NCI-H128 (cell line): ENCODE results near the gene QDPR.

Experiments used
- DNase-seq: peaks from one replicate; lab custom pipeline; 2025; ENCODE audit not compliant: unreplicated experiment; lab: John Stamatoyannopoulos, UW

The QDPR gene

DNA sequence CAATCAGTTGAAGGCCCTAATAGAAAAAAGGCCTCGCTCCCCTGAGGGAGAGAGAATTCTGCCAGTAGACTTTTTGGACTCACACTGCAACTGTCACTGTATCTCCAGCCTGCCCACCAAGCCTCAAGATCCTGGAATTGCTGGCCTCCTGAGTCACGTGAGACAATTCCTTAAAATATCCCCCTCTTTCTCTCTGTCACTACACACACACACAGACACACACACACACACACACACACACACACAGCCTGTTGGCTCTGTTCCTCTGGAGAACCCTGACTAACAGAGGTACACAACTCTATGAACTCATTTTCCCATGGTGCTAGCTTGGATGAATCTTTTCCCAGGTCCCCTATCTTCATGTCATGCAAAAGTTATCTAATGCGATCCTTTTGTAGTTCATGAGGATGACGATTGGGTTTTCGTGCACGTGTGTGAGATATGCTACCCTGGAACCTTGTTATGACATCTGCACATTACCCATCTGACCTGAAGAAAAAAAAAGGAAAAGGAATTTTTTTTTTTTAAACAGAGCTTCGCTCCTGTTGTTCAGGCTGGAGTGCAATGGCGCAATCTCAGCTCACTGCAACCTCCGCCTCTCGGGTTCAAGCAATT, 16.8 kb upstream of the QDPR start:
- DNase-seq = no peak

DNA sequence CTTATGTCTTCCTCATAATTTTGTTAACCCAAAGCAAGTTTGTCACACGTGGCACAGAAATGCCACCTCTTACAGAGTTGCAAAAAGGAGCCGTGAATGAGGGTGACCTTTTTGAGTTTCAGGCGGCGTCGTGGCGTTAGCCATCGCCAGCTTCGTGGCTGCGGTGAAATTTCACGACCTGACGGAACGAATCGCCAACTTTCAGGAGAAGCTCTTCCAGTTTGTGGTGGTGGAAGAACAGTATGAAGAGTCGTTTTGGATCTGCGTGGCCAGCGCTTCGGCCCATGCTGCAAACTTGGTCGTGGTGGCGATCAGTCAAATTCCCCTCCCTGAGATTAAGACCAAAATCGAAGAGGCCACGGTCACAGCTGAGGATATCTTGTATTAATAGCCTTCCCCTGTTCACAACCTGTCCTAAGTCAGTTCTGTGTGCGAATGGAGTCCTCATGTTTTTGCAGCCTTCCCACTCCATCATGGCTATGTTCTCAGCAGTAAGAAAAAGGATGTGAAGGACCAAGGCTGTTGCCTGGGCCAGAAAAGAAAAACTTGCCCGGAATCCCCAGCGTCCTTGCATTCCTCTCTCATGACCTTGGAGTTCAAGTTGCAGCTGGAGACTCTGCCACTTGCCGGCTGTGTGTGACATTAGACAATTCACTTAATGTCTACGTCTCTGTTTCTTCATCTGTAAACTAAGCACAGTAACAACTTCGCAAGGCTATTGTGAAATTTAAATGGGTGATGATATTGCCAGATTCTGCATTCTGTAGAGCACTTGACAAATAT, 15.0 kb upstream of the QDPR start:
- no peak for DNase-seq

DNA sequence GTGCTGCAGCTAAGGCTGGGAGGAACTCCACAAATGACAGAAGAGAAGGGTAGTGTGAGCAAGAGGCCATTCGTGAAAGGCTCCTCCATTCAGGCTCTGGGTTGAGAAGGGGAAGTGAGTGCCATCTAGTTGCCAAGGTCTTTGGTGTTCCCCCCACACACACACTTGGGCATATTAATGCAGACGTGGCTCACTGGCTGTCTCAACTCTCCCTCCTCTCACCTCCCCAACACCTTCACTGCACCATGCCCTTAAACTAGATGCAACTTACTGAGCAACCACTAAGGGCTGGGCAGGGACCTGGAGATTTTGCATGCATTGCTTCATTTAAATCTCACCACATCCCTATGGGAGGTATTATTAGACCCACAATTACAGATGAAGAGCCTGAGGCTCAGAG, 11.8 kb upstream of the QDPR start:
- DNase-seq = no peak

DNA sequence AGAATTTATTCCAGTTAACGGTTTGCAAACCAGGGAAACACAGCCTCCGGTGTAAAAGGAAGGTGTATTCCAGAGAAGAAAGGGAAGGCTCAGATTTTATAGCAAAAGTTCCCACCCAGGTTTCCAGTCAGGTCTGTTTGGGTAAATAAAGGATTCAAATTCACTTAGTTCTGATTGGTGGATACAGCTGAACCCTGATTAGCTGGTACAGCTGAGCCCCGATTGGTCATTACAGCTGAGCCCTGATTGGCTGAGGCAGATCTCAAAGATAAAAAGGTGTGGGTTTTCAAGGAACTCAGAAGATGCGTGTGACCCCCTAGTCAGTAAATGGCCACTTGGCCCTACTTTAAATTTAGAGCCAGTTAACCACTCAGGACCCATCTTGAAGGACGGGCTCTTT, 9.7 kb upstream of the QDPR start:
- DNase-seq = no peak

DNA sequence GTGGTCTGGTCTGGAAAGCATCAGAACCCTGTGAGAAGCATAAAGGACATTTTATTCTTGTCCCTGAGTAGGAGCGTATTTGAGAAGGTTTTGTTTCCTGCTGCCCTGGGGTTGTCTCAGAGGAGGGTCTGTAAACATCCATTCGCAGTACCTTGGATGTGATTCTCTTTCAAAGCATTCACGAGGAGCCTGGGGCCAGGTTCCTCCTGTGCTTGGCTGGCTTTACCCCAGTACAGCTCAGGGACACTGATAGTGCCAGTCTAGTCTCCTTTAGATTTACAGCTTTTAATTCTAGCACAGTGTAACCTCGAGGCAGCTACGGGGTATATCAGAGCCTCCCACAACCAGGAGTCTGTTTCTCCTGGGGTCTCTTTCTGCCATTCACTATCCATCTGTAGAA, 5.8 kb upstream of the QDPR start:
- DNase-seq = no peak

DNA sequence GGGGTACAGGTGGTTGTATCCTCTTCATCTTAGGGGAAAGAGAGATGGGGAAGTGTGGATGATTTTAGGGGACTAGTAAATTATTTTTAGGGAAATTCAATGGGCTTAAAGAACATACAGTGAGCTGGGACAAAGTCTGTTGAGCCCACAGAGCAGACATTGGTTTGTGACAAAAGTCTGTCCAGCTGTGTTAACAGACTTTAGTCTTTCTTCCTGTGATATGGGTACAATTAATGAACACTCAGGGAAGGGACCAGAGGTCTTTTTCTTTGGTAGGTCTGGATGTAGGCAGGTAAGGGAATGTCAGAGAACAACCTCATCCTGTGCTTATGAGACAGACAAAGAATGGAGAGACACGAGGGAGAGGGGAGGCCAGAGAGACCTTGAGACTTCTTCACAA, 5.1 kb upstream of the QDPR start:
- DNase-seq = no peak

DNA sequence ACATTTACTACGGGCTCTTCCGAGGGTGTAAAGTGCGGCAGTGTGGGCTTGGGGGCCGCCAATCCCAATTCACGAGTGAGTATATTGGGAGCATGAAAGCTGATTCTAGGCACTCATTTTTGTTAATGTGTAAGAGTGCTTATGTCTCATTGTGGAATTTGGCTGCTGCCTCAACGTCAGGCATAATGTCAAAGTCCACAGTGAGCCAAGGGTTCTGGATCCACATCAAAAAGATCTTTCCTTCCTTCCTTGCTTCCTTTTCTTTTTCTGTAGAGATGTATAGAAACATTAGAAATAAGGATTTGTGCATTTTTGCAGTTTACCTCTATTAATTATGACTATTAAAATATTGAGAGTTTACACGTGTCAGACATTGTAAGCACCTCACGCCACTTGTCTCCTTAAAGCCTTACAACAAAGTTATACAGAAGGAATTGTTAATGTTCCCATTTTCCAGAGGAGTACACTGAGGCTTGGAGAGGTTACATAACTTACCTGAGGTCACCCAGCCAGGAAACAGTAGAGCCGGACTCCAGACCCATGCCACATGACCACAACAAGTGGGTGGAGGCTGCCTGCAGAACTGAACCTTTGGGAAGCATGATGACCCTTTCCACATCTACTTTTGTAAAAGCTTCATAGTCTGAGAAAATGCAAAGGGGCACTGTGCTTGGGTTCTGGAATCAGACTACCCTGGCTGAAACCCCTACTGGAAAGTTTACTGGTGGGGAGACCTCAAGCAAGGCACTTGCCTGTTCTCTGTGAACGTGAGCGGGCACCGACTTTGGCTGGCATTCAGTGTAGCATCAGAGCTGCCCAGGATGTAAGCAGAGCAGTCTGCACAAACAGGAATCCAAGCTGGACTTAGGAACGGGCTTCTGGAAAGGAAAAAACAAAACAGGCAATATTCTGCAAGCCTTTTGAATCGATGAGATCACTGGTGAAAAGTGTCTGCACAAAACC, 3.8 kb upstream of the QDPR start:
- DNase-seq = no peak

DNA sequence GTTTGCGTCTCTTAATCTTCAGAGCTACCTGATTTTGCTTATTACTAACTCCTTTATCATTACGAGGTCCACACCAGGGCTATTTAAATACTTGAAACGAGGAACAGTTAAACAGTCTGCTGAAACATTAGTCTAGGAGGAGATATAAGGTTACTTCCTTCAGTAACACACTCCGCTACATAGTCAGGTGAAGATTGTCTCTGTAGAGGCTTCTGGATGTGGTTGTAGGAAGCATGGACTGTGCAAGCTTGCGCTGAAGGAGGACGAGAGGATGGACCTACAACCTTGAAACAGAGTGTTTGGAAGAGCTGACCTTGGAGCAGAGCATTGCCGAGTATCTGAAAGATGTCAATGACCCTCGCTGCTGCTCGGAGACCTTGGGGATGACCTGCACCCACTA, 3.0 kb upstream of the QDPR start, which contains the start of gene CLRN2:
Gene CLRN2 (plus strand): TSS at position 301 of the 400 bp plus-strand sequence. CDS start 102 bp downstream, outside the sequence.
- DNase-seq = no peak

DNA sequence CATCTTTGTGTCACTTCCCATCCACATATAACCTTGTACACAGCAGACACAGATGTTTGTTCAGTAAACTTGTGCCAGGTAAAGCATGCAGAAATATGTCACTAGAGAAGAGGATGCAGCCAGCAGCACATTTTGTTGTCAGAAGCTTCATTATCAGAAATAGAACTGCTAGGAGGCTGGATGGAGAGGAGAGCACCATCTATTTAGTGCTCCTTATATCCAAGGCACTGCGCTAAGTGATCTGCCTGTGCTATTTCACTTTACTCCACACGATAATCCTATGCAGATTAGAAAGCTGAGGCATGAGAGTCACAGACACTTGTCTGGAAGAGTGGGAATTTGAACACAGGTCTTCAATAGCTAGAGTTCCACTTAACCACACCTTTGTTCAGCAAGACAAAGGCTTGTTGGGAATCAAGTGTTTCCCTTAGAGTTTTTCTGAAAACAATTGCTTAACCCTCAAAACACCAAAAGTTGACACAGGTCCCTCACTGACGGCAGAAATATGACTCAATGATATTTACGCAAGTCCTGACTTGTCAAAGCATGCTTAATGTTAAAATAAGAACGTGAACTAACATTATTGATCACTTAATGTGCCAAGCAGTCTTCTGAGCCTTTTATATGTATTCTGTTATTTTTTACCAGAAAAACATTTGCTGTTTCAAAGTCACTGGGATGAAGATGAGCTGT, 1.2 kb upstream of the QDPR start:
- DNase-seq = no peak

DNA sequence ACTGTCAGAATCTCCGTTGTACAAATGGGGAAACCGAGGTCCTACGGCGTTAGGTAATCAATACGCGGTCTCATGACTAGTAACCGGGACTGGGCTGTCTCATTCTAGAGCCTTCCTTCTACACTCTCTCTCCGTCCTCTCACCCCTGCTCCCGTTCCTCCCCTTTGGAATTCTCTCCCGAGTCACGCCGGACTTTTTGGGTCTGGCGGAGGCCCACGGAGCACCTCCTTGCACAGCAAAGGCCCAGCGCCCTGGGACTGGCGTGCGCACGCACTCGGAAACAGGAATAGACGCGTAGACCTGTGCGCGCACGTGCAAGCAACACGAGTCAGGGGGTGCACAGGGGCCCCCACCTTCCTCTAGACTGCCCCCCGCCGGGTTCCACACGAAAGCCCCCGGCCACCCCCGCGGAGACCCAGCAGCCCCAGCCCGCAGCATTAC, 361 bp downstream of the QDPR start:
- no peak for DNase-seq

DNA sequence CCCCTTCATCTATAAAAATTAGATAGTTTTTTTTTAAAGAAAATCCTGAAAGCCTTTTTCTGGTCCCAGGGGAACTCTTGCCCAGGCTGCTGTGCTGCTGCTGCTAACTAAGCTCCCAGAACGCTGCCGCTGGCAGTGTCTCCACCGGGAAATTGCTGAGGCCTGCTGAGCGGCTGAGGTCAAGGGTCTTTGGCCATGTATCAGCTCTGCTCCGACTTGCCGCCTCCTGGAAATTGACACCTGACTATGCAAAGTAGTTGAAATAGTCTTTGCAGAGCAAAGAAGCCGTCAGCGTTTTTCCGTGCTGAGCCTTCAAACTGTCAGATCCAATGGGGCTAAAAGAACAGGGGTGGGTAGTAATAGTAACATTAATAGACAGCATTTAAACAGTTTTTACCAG, 839 bp downstream of the QDPR start:
- DNase-seq = no peak

DNA sequence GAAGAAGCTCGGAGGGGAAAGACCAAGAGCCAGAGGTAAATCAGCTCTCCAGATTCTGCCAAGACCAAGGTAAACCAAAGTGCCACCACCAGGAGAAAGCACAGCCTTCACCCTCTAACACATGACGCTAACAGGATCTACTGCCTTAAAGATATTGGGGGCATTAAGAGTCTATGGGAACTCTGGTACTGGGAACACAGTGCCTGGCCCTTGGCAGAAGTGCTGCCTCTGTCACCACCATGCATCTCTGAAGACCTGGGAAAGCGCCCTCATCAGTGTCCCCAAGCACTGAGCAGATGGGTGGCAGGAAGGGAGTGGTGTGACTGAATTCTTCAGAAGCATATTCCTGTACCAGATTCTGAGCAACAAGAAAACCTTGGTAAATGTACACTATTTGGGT, 1.3 kb downstream of the QDPR start:
- no peak for DNase-seq

DNA sequence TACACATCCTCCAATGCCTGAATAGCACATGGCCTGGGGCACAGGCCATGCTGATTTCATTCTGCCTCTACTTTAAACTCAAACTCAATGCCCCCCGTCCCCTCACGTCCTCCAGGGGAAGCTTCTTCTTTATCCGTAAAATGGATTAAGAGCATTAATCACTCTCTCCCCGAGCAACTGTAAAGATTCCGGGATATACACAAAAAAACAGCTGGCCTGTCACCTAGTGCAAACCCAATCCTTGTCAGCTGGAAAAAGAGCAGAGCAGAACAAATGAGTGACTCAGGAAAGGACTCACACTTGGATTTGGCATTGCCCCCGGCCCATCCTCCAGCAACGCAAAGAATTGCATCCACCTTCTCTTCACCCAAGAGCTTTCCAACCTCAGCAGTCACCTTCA, 7.8 kb downstream of the QDPR start:
- DNase-seq = no peak

DNA sequence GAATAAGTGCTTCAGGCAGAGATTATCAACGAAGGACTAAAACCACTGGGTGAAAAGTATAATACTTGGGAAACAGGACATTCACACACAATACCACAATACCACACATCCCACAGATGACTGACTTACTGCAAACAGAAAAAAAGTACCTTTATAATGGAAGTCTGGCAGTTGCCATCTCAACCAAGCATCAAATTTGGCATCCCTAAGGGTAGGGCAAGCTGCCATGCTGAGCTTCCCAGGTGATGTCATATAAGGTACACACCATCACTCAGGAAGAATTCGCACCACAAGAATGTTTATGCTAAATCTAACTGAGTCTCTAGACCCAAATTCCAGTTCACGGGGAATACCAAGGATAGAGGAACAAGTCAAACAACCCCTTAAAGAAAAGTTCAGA, 9.1 kb downstream of the QDPR start:
- DNase-seq = no peak

DNA sequence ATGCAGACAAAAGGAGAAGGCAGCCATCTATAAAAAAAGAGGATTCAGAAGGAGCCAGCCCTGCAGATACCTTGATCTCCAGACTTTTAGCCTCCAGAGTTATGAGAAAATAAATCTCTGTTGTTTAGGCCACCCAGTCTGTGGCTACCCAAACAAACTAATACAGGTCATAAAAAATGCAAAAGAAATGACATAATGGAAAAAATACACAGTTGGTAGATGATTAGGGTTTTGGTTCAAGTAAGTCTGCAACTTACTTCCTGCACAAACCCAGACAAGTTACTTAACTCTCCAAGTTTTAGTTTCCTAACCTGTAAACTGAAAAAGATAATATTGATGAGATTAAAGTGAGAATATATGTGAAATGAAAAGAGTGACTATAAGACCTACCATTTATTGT, 11.3 kb downstream of the QDPR start:
- no peak for DNase-seq

DNA sequence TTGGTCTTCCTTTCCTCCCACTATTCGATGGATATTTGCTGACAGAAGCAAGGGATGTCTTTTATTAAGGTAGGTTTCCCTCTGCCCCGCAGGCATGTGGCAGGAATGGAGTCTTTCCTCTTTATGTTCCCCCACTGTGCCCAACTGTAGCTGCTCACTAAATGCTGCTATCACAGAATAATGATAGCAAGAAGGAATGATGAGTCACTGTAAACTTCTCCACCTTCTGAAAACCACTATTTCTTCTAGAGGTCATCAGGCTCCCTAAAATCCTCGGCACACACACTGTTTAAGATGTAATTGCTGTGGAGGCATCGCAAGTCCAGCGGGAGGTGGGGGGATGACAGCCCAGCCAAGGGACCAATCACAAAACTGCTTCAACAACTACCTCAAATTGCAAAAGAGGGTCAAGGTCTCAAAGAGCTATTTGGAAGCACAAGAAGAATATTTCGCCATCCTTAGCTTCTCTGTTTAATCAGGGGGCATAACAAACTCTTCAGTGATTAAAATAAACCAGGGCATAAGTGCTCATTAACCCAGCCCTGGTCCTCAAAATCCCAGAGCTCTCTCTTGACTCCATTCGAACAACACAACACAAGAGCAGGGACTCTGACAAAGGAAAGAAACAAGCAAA, 13.9 kb downstream of the QDPR start:
- DNase-seq = no peak

DNA sequence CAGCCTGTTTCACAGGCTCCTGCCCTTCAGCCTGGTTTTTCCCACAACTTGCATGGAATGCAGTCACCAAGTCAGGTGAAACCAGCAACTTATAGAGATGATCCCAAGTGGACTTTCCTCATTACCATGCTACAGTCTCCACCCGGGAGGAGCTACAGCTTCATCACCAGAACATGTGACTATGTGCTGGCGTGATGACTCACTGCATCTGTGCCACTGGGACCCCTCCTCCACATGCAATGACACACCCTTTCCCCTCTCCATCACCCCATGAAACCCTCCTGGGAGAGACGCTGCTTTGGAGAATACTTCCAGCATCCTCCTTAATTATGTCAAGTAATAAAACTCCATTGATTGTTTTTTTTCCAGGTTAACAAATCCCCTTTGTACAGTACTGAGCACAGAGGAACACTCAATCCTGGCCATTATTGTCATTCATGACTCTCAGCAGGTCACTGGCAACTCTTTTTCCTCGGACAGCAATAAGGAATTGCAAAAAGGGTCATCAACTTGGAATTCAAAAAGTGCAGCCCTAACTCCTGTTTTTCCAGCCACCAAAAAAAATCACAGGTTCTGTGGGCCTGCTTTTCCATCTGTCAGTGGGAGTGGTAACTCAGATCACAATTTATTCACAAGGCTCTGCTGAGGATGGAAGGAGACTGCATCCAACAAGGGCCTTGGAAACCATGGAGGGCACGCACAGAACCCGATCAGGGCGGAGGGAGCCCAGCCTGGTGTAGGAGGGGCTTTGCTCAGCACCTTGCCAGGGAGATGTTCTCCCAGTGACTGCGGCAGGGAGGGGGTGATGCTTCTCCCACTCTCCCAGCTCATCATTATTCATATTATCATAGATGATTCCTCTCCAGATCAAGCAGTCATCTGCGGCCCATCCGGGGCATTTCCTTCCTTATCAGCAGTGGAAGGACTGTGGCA, 17.4 kb downstream of the QDPR start:
- no peak for DNase-seq

DNA sequence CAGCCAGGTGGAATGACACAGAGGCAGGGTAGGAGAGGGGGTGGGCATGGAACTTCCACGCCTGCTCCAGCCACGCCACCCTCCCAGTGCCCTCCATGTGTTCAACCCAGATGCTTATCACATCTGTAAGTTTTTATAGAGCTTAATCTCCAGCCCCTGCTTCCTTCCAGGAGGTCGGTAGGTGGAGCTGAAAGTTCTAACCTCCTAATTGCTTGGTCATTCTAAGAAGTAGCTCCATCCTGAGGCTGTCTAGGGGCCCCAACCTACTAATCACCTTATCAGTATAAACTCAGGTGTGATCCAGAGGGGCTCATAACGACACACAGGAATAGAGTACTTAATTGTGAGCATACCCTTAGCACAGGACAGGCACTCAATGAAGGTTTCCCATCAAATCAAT, 18.3 kb downstream of the QDPR start:
- DNase-seq = no peak

DNA sequence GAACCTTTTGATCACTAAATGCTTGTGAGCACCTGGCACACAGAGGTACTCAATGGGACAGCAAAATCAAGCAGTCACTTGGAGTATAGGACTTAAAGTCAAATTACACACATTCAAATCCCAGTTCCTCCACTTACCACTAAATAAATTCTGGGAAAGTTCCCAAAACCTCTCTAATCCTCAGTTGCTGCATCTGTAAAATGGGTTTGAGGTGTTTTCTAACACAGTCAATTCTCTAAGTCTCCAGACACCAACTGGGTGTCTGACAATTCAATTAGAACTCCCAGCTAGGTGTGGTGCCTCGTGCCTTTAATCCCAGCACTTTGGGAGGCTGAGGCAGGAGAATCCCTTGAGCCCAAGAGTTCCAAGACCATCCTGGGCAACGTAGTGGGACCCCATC, 19.0 kb downstream of the QDPR start:
- DNase-seq = no peak
